ENCODE measurements around the gene RTN4R. TPM values are rescaled to one million over a fixed set of nuclear protein-coding genes. Genes with fewer than 3 reads are reported as not detected.

RTN4R gene
- total RNA-seq, 1 experiment from 2014 or later, result 12.2 TPM

GRCh38 chr22:20227363-20227762 is 40.8 kb downstream of the RTN4R start:
- H3F3A ChIP-seq (ENCODE audit: low read length, unreplicated experiment), result no peaks in the 10 kb centered on the region
- no peak overlapping the region for H2AFZ ChIP-seq (ENCODE audit: low read length)
- H4K20me1 ChIP-seq (ENCODE audit: low read length), result no peaks in the 10 kb centered on the region
- H3K4me2 ChIP-seq (ENCODE audit: low read length), result no peak overlapping the region
- H3K27ac ChIP-seq (ENCODE audit: low read length), result no peak overlapping the region
- no peaks in the 10 kb centered on the region for H3K79me2 ChIP-seq (ENCODE audit: low read length)
- no peaks in the 10 kb centered on the region for H3K9me2 ChIP-seq (replicated peaks; ENCODE audit: low read length)
- TF ChIP-seq EZH2 (IDR thresholded peaks at IDR 0.05; ENCODE audit: low read length, unreplicated experiment), result no peak
- TF ChIP-seq EZH2phosphoT487 (IDR thresholded peaks at IDR 0.05; ENCODE audit: borderline replicate concordance, low read length), result no peak
- no peak for TF ChIP-seq CTCF (conservative IDR thresholded peaks at IDR 0.05; ENCODE audit: low read depth, low read length)
- H3K9ac ChIP-seq (ENCODE audit: low read length), result no peak overlapping the region
- H3K4me3 ChIP-seq (ENCODE audit: low read length), result no peak overlapping the region
- intact Hi-C loops (cut with micrococcal nuclease), result no loop called here
- POLR2A ChIA-PET (ENCODE audit: unreplicated experiment), result no interaction called here
- peaks cover 11% of the 10 kb centered on the region; the same call in 1 of the 2 replicates for H3K27me3 ChIP-seq (ENCODE audit: low read length)
- CTCF ChIA-PET, result no interaction called here
- H3K9me3 ChIP-seq (ENCODE audit: low read length), result no peaks in the 10 kb centered on the region
- no TSS peak for BruUV-seq (replicated peaks)
- H3K36me3 ChIP-seq (ENCODE audit: low read depth, low read length), result no peaks in the 10 kb centered on the region
- DNase-seq (no peak), ATAC-seq (no peak)
- H3K4me1 ChIP-seq (ENCODE audit: insufficient read depth, low read length), result no peaks in the 10 kb centered on the region

- no peak for DNase-seq
- ATAC-seq, result no peak
- Histone ChIP-seq H4K20me1 (ENCODE audit: low read length) (no peaks in the 10 kb centered on the region), H3K36me3 (ENCODE audit: low read depth, low read length) (no peaks in the 10 kb centered on the region), H3K9me2 (replicated peaks; ENCODE audit: low read length) (no peaks in the 10 kb centered on the region), H3K4me3 (ENCODE audit: low read length) (no peak overlapping the region), H3K9me3 (ENCODE audit: low read length) (no peaks in the 10 kb centered on the region), H3F3A (ENCODE audit: low read length, unreplicated experiment) (no peaks in the 10 kb centered on the region), H2AFZ (ENCODE audit: low read length) (no peak overlapping the region), H3K27me3 (ENCODE audit: low read length) (peaks cover 11% of the 10 kb centered on the region; the same call in 1 of the 2 replicates), H3K4me2 (ENCODE audit: low read length) (no peak overlapping the region), H3K79me2 (ENCODE audit: low read length) (no peaks in the 10 kb centered on the region), H3K9ac (ENCODE audit: low read length) (no peak overlapping the region), H3K27ac (ENCODE audit: low read length) (no peak overlapping the region), H3K4me1 (ENCODE audit: insufficient read depth, low read length) (no peaks in the 10 kb centered on the region)
- CTCF ChIA-PET, result no interaction called here
- TF ChIP-seq EZH2 (IDR thresholded peaks at IDR 0.05; ENCODE audit: low read length, unreplicated experiment), result no peak
- no peak for TF ChIP-seq CTCF (conservative IDR thresholded peaks at IDR 0.05; ENCODE audit: low read depth, low read length)
- no peak for TF ChIP-seq EZH2phosphoT487 (IDR thresholded peaks at IDR 0.05; ENCODE audit: borderline replicate concordance, low read length)
- BruUV-seq (replicated peaks), result no TSS peak
- intact Hi-C loops (cut with micrococcal nuclease), result no loop called here
- POLR2A ChIA-PET (ENCODE audit: unreplicated experiment), result no interaction called here
Observed at GRCh38 chr22:20226760-20227350, 41.3 kb downstream of the RTN4R start.

- DNase-seq, result no peak
- H3K9ac ChIP-seq (ENCODE audit: low read length), result no peak overlapping the region
- H2AFZ ChIP-seq (ENCODE audit: low read length), result no peak overlapping the region
- H3K9me3 ChIP-seq (ENCODE audit: low read length), result no peaks in the 10 kb centered on the region
- ChIA-PET POLR2A (ENCODE audit: unreplicated experiment) (no interaction called here), CTCF (no interaction called here)
- H3K27me3 ChIP-seq (ENCODE audit: low read length), result peaks cover 11% of the 10 kb centered on the region; the same call in 1 of the 2 replicates
- H3F3A ChIP-seq (ENCODE audit: low read length, unreplicated experiment), result no peaks in the 10 kb centered on the region
- no peaks in the 10 kb centered on the region for H3K79me2 ChIP-seq (ENCODE audit: low read length)
- no peaks in the 10 kb centered on the region for H3K36me3 ChIP-seq (ENCODE audit: low read depth, low read length)
- no peak for ATAC-seq
- H3K27ac ChIP-seq (ENCODE audit: low read length), result no peak overlapping the region
- intact Hi-C loops (cut with micrococcal nuclease), result no loop called here
- H3K9me2 ChIP-seq (replicated peaks; ENCODE audit: low read length), result no peaks in the 10 kb centered on the region
- BruUV-seq (replicated peaks), result no TSS peak
- H3K4me2 ChIP-seq (ENCODE audit: low read length), result no peak overlapping the region
- H3K4me1 ChIP-seq (ENCODE audit: insufficient read depth, low read length), result no peaks in the 10 kb centered on the region
- H4K20me1 ChIP-seq (ENCODE audit: low read length), result no peaks in the 10 kb centered on the region
- TF ChIP-seq EZH2phosphoT487 (IDR thresholded peaks at IDR 0.05; ENCODE audit: borderline replicate concordance, low read length) (no peak), EZH2 (IDR thresholded peaks at IDR 0.05; ENCODE audit: low read length, unreplicated experiment) (no peak), CTCF (conservative IDR thresholded peaks at IDR 0.05; ENCODE audit: low read depth, low read length) (no peak)
- no peak overlapping the region for H3K4me3 ChIP-seq (ENCODE audit: low read length)
Observed at GRCh38 chr22:20226077-20226716, 41.9 kb downstream of the RTN4R start.

All from PC-3 (cell line).